ENCODE results near the gene ARID1A. TPM values are rescaled to one million over a fixed set of nuclear protein-coding genes. Genes with fewer than 3 reads are reported as not detected.

ARID1A gene
- total and polyA plus RNA-seq, 9 donors, result 27.6 to 102 (median 62.1) TPM

DNA sequence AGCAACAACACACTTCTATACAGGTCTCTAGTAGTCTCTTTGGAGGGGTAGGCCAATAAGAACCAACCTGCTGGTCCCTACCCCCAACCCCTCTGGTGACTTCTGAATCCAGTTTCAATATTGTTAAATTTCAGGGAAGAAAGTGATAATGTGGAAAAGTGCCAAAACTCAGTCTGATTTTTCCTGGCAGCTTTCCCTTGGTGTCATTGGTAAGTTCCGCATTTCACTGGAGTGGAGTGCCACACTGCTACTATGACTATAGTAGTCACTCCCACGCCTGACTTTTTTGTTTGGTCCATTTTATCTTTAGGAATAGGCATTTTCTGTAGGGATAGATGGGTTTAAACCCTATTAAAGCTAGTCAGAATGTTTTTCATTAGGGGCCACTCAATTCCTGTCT, 5.7 kb upstream of the ARID1A start:
- H3K9me3 ChIP-seq, result no peaks in the 10 kb centered on the region
- H3K36me3 ChIP-seq, result no peaks in the 10 kb centered on the region
- no peak overlapping the region for H3K27ac ChIP-seq
- H3K4me3 ChIP-seq, result no peak overlapping the region
- intact Hi-C loops (cut with DNase I), result loop anchor here in 1 of 4 donors (5.0 kb wide), 1 partner anchor 97 kb away; the partner anchor contains the start of gene PIGV
- TF ChIP-seq CTCF (IDR thresholded peaks at IDR 0.05) (no peak), EP300 (IDR thresholded peaks at IDR 0.05) (no peak), POLR2A (IDR thresholded peaks at IDR 0.05) (no peak)
- WGBS, 3 donors, result 89 to 92% (median 91%) methylated on average over 2 of the region's 2 CpGs
- peaks cover 10% of the 10 kb centered on the region for H3K4me1 ChIP-seq (ENCODE audit: insufficient read depth)
- no peaks in the 10 kb centered on the region for H3K27me3 ChIP-seq
- DNase-seq, result no peak

GRCh38 chr1:26690576-26691031, 5.2 kb upstream of the ARID1A start:
- peaks cover 9% of the 10 kb centered on the region for H3K4me1 ChIP-seq (ENCODE audit: insufficient read depth)
- H3K27ac ChIP-seq, result no peak overlapping the region
- no peak for TF ChIP-seq CTCF (IDR thresholded peaks at IDR 0.05)
- no peak for TF ChIP-seq EP300 (IDR thresholded peaks at IDR 0.05)
- no peak for TF ChIP-seq POLR2A (IDR thresholded peaks at IDR 0.05)
- intact Hi-C loops (cut with DNase I), result loop anchor here in 1 of 4 donors (5.0 kb wide), 1 partner anchor 97 kb away; the partner anchor contains the start of gene PIGV
- no peaks in the 10 kb centered on the region for H3K27me3 ChIP-seq
- no peak for DNase-seq
- H3K9me3 ChIP-seq, result no peaks in the 10 kb centered on the region
- no peaks in the 10 kb centered on the region for H3K36me3 ChIP-seq
- H3K4me3 ChIP-seq, result no peak overlapping the region

DNA sequence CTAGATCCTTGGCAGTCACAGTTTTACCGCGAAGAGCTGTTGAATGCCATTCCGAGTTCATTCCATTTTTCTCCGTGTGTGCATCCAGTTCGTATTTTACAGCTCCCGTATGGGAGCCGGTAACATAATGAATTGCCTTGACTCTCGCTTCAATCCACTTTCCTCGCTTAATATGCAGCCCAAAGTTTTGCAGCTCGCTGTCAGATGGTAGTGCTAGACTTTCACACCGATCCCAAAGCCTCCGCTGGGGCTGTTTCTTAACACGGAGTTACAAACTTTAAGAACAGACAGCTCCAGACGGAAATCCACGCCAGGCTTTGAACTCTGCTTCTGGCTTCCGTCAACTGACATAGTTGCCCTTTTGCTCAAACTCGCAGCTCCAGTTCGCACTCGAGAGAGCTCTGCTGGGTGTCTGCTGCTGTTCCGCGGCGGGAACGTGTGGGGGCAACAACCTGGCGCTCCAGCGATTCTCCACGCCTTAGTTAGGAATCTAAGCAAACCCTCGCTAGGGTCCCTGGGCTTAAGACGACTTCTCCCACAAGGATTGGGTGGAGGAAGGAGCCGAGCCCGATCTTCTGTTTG, 3.5 kb upstream of the ARID1A start:
- Histone ChIP-seq H3K4me3 (peak overlapping the region; percentile 56), H3K9me3 (no peaks in the 10 kb centered on the region), H3K27me3 (no peaks in the 10 kb centered on the region), H3K27ac (peak overlapping the region; percentile 72 to 93), H3K4me1 (ENCODE audit: insufficient read depth) (peaks cover 8% of the 10 kb centered on the region), H3K36me3 (no peaks in the 10 kb centered on the region)
- intact Hi-C loops (cut with DNase I), result loop anchor here in 1 of 4 donors (5.0 kb wide), 1 partner anchor 95 kb away; the partner anchor contains the start of gene PIGV
- DNase-seq, result peak; percentile 77 to 87 (median 80)
- 0 to 1% (median 0%) methylated on average over 30 of the region's 30 CpGs for WGBS, 3 donors
- TF ChIP-seq CTCF (IDR thresholded peaks at IDR 0.05), result peak in 2 of 3 donors; percentile 36 to 41
- peak; percentile 63 for TF ChIP-seq POLR2A (IDR thresholded peaks at IDR 0.05)
- TF ChIP-seq EP300 (IDR thresholded peaks at IDR 0.05), result no peak

DNA sequence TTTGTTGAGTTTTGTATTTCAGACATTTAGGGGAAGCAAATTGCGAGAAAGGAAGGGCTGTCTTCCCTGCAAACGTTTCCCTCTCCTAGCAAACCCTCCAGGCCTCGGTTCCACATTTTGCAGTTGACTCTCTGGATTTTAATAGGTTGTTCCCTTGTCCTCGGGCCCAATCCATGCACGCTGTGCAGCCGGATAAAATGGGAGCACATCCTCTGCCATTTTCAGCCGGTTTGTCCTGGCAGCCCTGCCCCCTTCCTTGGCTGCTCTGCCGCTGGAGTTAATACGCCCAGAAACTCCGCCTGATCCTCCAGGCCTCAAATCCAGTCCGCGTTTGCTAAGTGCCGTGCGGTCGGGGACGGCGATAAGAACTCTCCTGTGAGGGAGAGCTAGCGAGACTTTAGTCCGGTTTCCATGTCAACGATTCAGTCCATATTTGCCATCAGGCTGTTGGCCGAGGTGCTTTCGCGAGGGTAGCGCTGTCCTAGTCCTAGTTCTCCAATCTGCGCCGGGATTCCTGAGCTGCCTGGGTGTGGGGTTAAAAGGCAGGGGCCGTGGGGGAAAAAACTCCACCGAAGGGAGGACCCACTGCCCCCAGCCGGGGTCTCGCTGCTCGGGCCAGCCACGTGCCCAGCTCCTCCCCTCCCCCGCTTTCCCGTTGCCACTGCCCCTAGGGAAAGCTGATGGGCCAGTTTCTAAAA, 2.9 kb upstream of the ARID1A start:
- peak; percentile 88 to 93 (median 91) for DNase-seq
- TF ChIP-seq EP300 (IDR thresholded peaks at IDR 0.05) (no peak), CTCF (IDR thresholded peaks at IDR 0.05) (no peak), POLR2A (IDR thresholded peaks at IDR 0.05) (peak; percentile 68)
- H3K4me1 ChIP-seq (ENCODE audit: insufficient read depth), result peaks cover 8% of the 10 kb centered on the region
- peak overlapping the region; percentile 56 for H3K4me3 ChIP-seq
- H3K9me3 ChIP-seq, result no peaks in the 10 kb centered on the region
- H3K27me3 ChIP-seq, result no peaks in the 10 kb centered on the region
- H3K36me3 ChIP-seq, result no peaks in the 10 kb centered on the region
- intact Hi-C loops (cut with DNase I), result loop anchor here in 1 of 4 donors (5.0 kb wide), 1 partner anchor 94 kb away; the partner anchor contains the start of gene PIGV
- peak overlapping the region; percentile 72 to 93 for H3K27ac ChIP-seq
- WGBS, 3 donors, result 0 to 1% (median 0%) methylated on average over 34 of the region's 34 CpGs

Data from ovary (tissue), 9 donors.